CD4-positive, alpha-beta T cell (primary cell): Measurements from ENCODE around the gene NME4. TPM values are rescaled to one million over a fixed set of nuclear protein-coding genes. Genes with fewer than 3 reads are reported as not detected.

Experiments used
- ATAC-seq: fragments of 200-7000 bp; cut with Tn5 transposase; one replicate; pipeline ENCODE4 v1.10.0; 2022; ENCODE audit warnings: mild to moderate bottlenecking; ENCODE audit not compliant: poor library complexity
- CTCF ChIA-PET: fragments of 350-600 bp; sonication (Branson Sonifier 250); formaldehyde crosslinking; loops from one replicate; lab custom pipeline; 2021; ENCODE audit warnings: antibody characterized with exemption, inconsistent platforms; lab: Charles Lee
- POLR2A ChIA-PET: fragments of 350-600 bp; sonication (Branson Sonifier 250); formaldehyde crosslinking; loops from one replicate; lab custom pipeline; 2021; ENCODE audit warnings: antibody characterized with exemption, inconsistent platforms; lab: Charles Lee
- DNase-seq, 14 experiments: peaks; one replicate each; pipeline ENCODE4 v3.0.0-alpha.2; 2013 to 2020; ENCODE audit warnings: mixed read lengths in 2 of 14
- H3K27ac ChIP-seq, 2 donors: one replicate each; pipeline versions ENCODE4 v1.5.1 to v1.7.0; 2013; ENCODE audit warnings: low read length in 2 of 2, low read depth in 1 of 2, mild to moderate bottlenecking in 1 of 2
- H3K27me3 ChIP-seq, 2 experiments: 1 replicate in 1 of 2; 2 replicates in 1 of 2; pipeline versions ENCODE4 v1.6.1 to v1.7.0; 2013; ENCODE audit warnings: low read length in 2 of 2, control low read depth in 1 of 2, mild to moderate bottlenecking in 1 of 2, moderate library complexity in 1 of 2; ENCODE audit not compliant: insufficient read depth in 2 of 2, control insufficient read depth in 1 of 2
- H3K36me3 ChIP-seq: one replicate; pipeline ENCODE4 v1.6.1; 2013; ENCODE audit warnings: low read length, control low read depth; ENCODE audit not compliant: insufficient read depth
- H3K4me1 ChIP-seq: one replicate; pipeline ENCODE4 v1.6.1; 2013; ENCODE audit warnings: low read length, control low read depth; ENCODE audit not compliant: insufficient read depth
- H3K4me3 ChIP-seq: one replicate; pipeline ENCODE4 v1.5.1; 2013; ENCODE audit warnings: mild to moderate bottlenecking, low read length, moderate library complexity
- H3K9me3 ChIP-seq, 2 experiments: 1 replicate in 1 of 2; 2 replicates in 1 of 2; pipeline versions ENCODE4 v1.6.1 to v1.7.0; 2013; ENCODE audit warnings: low read length in 2 of 2, mild to moderate bottlenecking in 2 of 2, control low read depth in 1 of 2, moderate library complexity in 1 of 2; ENCODE audit not compliant: control insufficient read depth in 1 of 2, insufficient read depth in 1 of 2
- H3K27ac Mint-ChIP-seq: one replicate; pipeline ENCODE4 v1.8.0; 2020; ENCODE audit warnings: mixed read lengths
- H3K27me3 Mint-ChIP-seq: one replicate; pipeline ENCODE4 v1.8.0; 2021; ENCODE audit warnings: mixed read lengths
- H3K36me3 Mint-ChIP-seq: one replicate; pipeline ENCODE4 v1.8.0; 2021; ENCODE audit warnings: low read depth, mixed read lengths
- H3K4me1 Mint-ChIP-seq: one replicate; pipeline ENCODE4 v1.8.0; 2021; ENCODE audit warnings: low read depth, mixed read lengths
- H3K4me3 Mint-ChIP-seq: one replicate; pipeline ENCODE4 v1.8.0; 2020; ENCODE audit warnings: mild to moderate bottlenecking, mixed read lengths
- H3K9me3 Mint-ChIP-seq: one replicate; pipeline ENCODE4 v1.8.0; 2020; ENCODE audit warnings: mixed read lengths
- intact Hi-C, 2 experiments: fragments of 100-400 bp; cut with DNase I in 1 of 2; cut with micrococcal nuclease in 1 of 2; formaldehyde crosslinking; loops; one replicate each; pipeline versions ENCODE4 v1.15.1 to v1.9.0; 2023 to 2025; cut with DNase I, micrococcal nuclease
- total RNA-seq, 174 experiments: library from RNA in 2 of 174; stranded (reverse) in 2 of 174; gene quantifications; one replicate each; pipeline ENCODE4 v1.2.3 and lab custom pipeline; 2021 to 2026
- TF ChIP-seq, protein P1 (sequence below): fragments of 200-600 bp; IDR thresholded peaks from one replicate; pipeline ENCODE4 v1.8.0; 2022; ENCODE audit warnings: antibody characterized with exemption, mild to moderate bottlenecking

Gene NME4
- total RNA-seq, 2 experiments from 2014 or later, result 31.2 to 32.6 TPM

DNA sequence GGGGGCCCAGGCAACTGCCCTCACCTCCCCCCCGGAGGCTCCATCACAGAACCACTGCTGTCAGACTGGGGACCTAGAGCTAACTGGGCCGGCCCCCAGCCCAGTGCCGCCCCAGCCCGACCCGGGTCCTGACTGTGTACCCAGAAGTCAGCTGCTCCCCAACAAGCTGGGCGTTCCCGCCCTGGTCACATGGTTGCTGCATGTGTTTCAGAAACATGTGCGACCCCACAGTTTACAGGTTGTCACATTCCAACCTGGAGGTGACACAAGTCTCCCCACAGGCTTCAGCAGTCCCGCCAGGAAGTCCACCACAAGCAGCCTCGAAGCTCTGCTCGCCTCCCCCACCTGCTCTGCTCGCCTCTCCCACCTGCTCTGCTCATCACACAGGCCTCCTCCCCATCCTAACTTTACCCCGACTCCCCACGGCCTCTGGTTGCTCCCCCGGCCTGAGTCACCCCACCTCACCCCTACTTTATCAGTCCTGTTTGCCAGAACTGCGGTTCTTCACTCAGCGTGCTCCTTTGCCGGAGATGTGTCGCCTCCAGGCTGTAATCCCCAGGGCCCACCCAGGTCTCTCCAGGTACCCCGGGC lies 27.6 kb upstream of the NME4 start:
- Mint-ChIP-seq H3K27me3 (no peaks in the 10 kb centered on the region), H3K27ac (peak overlapping the region; percentile 39), H3K4me3 (peak overlapping the region; percentile 78), H3K4me1 (peaks cover 17% of the 10 kb centered on the region), H3K9me3 (no peaks in the 10 kb centered on the region), H3K36me3 (peaks cover 37% of the 10 kb centered on the region)
- ChIA-PET POLR2A (interaction anchor here (1.4 kb wide), 2 partner anchors 11 to 14 kb away, joined by 5 to 7 read pairs; no protein-coding TSS in a partner anchor), CTCF (interaction anchor here (2.0 kb wide), 1 partner anchor 32 kb away, joined by 8 read pairs; the partner anchor contains the start of gene DECR2)
- H3K36me3 ChIP-seq, result peaks cover 52% of the 10 kb centered on the region
- intact Hi-C loops, result no loop called here
- peaks cover 0 to 8% of the 10 kb centered on the region in 2 experiments for H3K9me3 ChIP-seq
- ATAC-seq (no peak), DNase-seq (peak in 1 of 14 experiments; percentile 37)
- TF ChIP-seq, protein P1, sequence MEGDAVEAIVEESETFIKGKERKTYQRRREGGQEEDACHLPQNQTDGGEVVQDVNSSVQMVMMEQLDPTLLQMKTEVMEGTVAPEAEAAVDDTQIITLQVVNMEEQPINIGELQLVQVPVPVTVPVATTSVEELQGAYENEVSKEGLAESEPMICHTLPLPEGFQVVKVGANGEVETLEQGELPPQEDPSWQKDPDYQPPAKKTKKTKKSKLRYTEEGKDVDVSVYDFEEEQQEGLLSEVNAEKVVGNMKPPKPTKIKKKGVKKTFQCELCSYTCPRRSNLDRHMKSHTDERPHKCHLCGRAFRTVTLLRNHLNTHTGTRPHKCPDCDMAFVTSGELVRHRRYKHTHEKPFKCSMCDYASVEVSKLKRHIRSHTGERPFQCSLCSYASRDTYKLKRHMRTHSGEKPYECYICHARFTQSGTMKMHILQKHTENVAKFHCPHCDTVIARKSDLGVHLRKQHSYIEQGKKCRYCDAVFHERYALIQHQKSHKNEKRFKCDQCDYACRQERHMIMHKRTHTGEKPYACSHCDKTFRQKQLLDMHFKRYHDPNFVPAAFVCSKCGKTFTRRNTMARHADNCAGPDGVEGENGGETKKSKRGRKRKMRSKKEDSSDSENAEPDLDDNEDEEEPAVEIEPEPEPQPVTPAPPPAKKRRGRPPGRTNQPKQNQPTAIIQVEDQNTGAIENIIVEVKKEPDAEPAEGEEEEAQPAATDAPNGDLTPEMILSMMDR, result no peak
- H3K27me3 ChIP-seq, result no peaks in the 10 kb centered on the region
- H3K27ac ChIP-seq, result no peak overlapping the region
- peak overlapping the region; percentile 30 for H3K4me3 ChIP-seq
- peaks cover 22% of the 10 kb centered on the region for H3K4me1 ChIP-seq

DNA sequence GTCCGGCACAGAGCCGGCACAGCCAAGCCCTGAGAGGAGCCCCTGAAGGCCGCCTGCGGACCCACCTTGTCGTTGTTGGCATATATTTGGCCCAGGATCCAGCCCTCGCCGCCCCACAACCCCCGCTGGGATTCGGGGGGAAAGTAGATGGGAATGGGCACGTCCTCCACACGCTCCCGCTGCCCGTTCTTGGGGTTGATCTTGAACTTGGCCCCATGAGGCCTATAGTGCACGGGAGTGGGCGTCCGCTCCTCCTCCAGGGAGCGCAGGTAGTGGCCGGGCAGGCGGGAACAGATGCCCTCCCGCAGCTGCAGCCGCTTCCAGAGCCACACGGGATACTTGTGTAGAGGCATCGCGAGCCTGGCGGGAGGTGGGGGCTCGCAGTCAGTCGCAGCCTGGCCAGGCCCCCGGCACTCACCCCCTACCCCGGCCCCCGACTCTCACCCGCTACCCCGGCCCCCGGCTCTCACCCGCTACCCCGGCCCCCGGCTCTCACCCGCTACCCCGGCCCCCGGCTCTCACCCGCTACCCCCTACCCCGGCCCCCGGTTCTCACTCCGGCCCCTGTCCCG lies 27.0 kb upstream of the NME4 start:
- Mint-ChIP-seq H3K27ac (peak overlapping the region; percentile 83), H3K4me1 (peaks cover 17% of the 10 kb centered on the region), H3K36me3 (peaks cover 37% of the 10 kb centered on the region), H3K4me3 (peak overlapping the region; percentile 78), H3K27me3 (no peaks in the 10 kb centered on the region), H3K9me3 (no peaks in the 10 kb centered on the region)
- CTCF ChIA-PET, result interaction anchor here (0.9 to 2.0 kb wide), 5 partner anchors 8 to 273 kb away, joined by 3 to 8 read pairs (median 4); partner anchors contain the start of genes DECR2 and FAM234A
- no peaks in the 10 kb centered on the region for H3K27me3 ChIP-seq
- POLR2A ChIA-PET, result interaction anchor here (0.7 to 2.3 kb wide), 9 partner anchors 8 to 135 kb away, joined by 3 to 60 read pairs (median 7); partner anchors contain the start of genes DECR2, PGAP6 and RAB11FIP3
- intact Hi-C loops, result loop anchor here in 1 of 2 experiments (1.0 kb wide), 3 partner anchors 11 to 31 kb away; partner anchors contain the start of genes AXIN1, DECR2 and PGAP6
- H3K4me1 ChIP-seq, result peaks cover 22% of the 10 kb centered on the region
- ATAC-seq, result no peak
- no peak overlapping the region for H3K27ac ChIP-seq
- H3K4me3 ChIP-seq, result peak overlapping the region; percentile 30
- peaks cover 58% of the 10 kb centered on the region for H3K36me3 ChIP-seq
- TF ChIP-seq, protein P1, result no peak
- no peak for DNase-seq
- H3K9me3 ChIP-seq, result peaks cover 0 to 8% of the 10 kb centered on the region in 2 experiments

DNA sequence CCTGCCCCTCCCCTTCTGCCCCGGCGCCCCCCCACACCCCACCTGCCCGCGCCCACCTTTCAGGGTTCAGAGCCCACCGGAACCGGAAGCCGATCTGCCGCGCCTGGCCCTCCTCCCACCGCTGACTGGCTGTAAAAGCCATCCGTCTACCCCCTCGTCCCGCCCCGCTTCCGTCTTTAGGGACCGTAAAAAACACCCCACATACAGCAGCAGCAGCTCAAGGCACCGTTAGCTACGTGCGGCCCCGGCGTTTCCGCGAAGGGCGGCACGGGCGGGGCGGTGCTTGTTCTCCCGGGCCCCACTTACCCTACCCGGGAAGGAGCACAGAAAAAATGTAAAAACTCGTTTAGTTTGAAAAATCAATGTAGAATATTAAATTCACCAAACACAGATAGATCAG lies 26.6 kb upstream of the NME4 start, which contains the start of gene MRPL28:
Gene MRPL28, minus strand, starts transcription at position 96 of the 400 bp plus-strand sequence. CDS start 320 bp downstream, outside the sequence.
- Mint-ChIP-seq H3K4me3 (peak within 1 kb of the TSS; percentile 95), H3K27ac (peak within 1 kb of the TSS; percentile 83), H3K9me3 (no peaks in the 10 kb centered on the region), H3K36me3 (peaks cover 37% of the 10 kb centered on the region), H3K27me3 (no peaks in the 10 kb centered on the region), H3K4me1 (peaks cover 17% of the 10 kb centered on the region)
- CTCF ChIA-PET, result interaction anchor here (0.9 to 2.0 kb wide), 5 partner anchors 8 to 273 kb away, joined by 3 to 8 read pairs (median 4); partner anchors contain the start of genes DECR2 and FAM234A
- ATAC-seq (peak; percentile 100), DNase-seq (peak; percentile 85 to 96 (median 92))
- no peaks in the 10 kb centered on the region for H3K27me3 ChIP-seq
- peaks cover 22% of the 10 kb centered on the region for H3K4me1 ChIP-seq
- peak within 1 kb of the TSS; percentile 30 for H3K4me3 ChIP-seq
- intact Hi-C loops, result loop anchor here in 1 of 2 experiments (1.0 kb wide), 3 partner anchors 11 to 31 kb away; partner anchors contain the start of genes AXIN1, DECR2 and PGAP6
- peak within 1 kb of the TSS; percentile 23 to 60 for H3K27ac ChIP-seq
- TF ChIP-seq, protein P1, result no peak
- H3K36me3 ChIP-seq, result peaks cover 62% of the 10 kb centered on the region
- POLR2A ChIA-PET, result interaction anchor here (0.6 to 2.3 kb wide), 8 partner anchors 8 to 135 kb away, joined by 3 to 60 read pairs (median 6); partner anchors contain the start of genes DECR2, PGAP6 and RAB11FIP3
- H3K9me3 ChIP-seq, result peaks cover 0 to 8% of the 10 kb centered on the region in 2 experiments
